ENCODE data around the gene SVOP.
"Not testable (repeated sequence)": the region's sequence is repeated elsewhere in the genome, so short reads cannot be mapped to it uniquely, and the experiment has no call there.

The SVOP gene

GRCh38 chr12:109018296-109018695 is 2.6 kb downstream of the SVOP start:
- Mint-ChIP-seq H3K27me3 (peaks cover 86% of the 10 kb centered on the region), H3K9me3 (no peaks in the 10 kb centered on the region), H3K4me1 (no peaks in the 10 kb centered on the region), H3K4me3 (no peak overlapping the region), H3K27ac (ENCODE audit: low read depth) (no peak overlapping the region), H3K36me3 (ENCODE audit: insufficient read depth) (no peaks in the 10 kb centered on the region)
- ATAC-seq (replicated peaks; ENCODE audit: extremely low read depth, poor library complexity, severe bottlenecking) (no peak), DNase-seq (ENCODE audit: low spot score in 2 of 2) (no peak)

GRCh38 chr12:109016978-109017377 is 3.9 kb downstream of the SVOP start:
- no peaks in the 10 kb centered on the region for H3K36me3 Mint-ChIP-seq (ENCODE audit: insufficient read depth)
- no peaks in the 10 kb centered on the region for H3K9me3 Mint-ChIP-seq
- ATAC-seq (replicated peaks; ENCODE audit: extremely low read depth, poor library complexity, severe bottlenecking): no peak
- H3K27ac Mint-ChIP-seq (ENCODE audit: low read depth): no peak overlapping the region
- no peak overlapping the region for H3K4me3 Mint-ChIP-seq
- H3K4me1 Mint-ChIP-seq: no peaks in the 10 kb centered on the region
- H3K27me3 Mint-ChIP-seq: peaks cover 86% of the 10 kb centered on the region
- no peak for DNase-seq (ENCODE audit: low spot score in 2 of 2)

GRCh38 chr12:109016016-109016415 is 4.9 kb downstream of the SVOP start:
- no peak overlapping the region for H3K27ac Mint-ChIP-seq (ENCODE audit: low read depth)
- peaks cover 86% of the 10 kb centered on the region for H3K27me3 Mint-ChIP-seq
- H3K36me3 Mint-ChIP-seq (ENCODE audit: insufficient read depth): no peaks in the 10 kb centered on the region
- ATAC-seq (replicated peaks; ENCODE audit: extremely low read depth, poor library complexity, severe bottlenecking): no peak
- DNase-seq (ENCODE audit: low spot score in 2 of 2): no peak
- H3K9me3 Mint-ChIP-seq: no peaks in the 10 kb centered on the region
- no peak overlapping the region for H3K4me3 Mint-ChIP-seq
- no peaks in the 10 kb centered on the region for H3K4me1 Mint-ChIP-seq

GRCh38 chr12:109014984-109015765 is 5.7 kb downstream of the SVOP start:
- no peak for ATAC-seq (replicated peaks; ENCODE audit: extremely low read depth, poor library complexity, severe bottlenecking)
- H3K9me3 Mint-ChIP-seq: no peaks in the 10 kb centered on the region
- no peak for DNase-seq (ENCODE audit: low spot score in 2 of 2)
- H3K4me3 Mint-ChIP-seq: no peak overlapping the region
- H3K36me3 Mint-ChIP-seq (ENCODE audit: insufficient read depth): no peaks in the 10 kb centered on the region
- H3K4me1 Mint-ChIP-seq: no peaks in the 10 kb centered on the region
- H3K27ac Mint-ChIP-seq (ENCODE audit: low read depth): no peak overlapping the region
- peaks cover 78% of the 10 kb centered on the region for H3K27me3 Mint-ChIP-seq

GRCh38 chr12:109010259-109010658 is 10.6 kb downstream of the SVOP start:
- no peaks in the 10 kb centered on the region for H3K36me3 Mint-ChIP-seq (ENCODE audit: insufficient read depth)
- no peaks in the 10 kb centered on the region for H3K4me1 Mint-ChIP-seq
- no peak overlapping the region for H3K4me3 Mint-ChIP-seq
- DNase-seq (ENCODE audit: low spot score in 2 of 2) (no peak), ATAC-seq (replicated peaks; ENCODE audit: extremely low read depth, poor library complexity, severe bottlenecking) (no peak)
- peaks cover 68% of the 10 kb centered on the region for H3K27me3 Mint-ChIP-seq
- no peak overlapping the region for H3K27ac Mint-ChIP-seq (ENCODE audit: low read depth)
- no peaks in the 10 kb centered on the region for H3K9me3 Mint-ChIP-seq

- Mint-ChIP-seq H3K4me1 (no peaks in the 10 kb centered on the region), H3K9me3 (no peaks in the 10 kb centered on the region), H3K4me3 (no peak overlapping the region), H3K27me3 (peaks cover 68% of the 10 kb centered on the region), H3K36me3 (ENCODE audit: insufficient read depth) (no peaks in the 10 kb centered on the region), H3K27ac (ENCODE audit: low read depth) (no peak overlapping the region)
- DNase-seq (ENCODE audit: low spot score in 2 of 2) (no peak), ATAC-seq (replicated peaks; ENCODE audit: extremely low read depth, poor library complexity, severe bottlenecking) (no peak)
Observed at GRCh38 chr12:109009766-109010165, 11.1 kb downstream of the SVOP start.

GRCh38 chr12:109004017-109004416 is 16.9 kb downstream of the SVOP start:
- H3K4me3 Mint-ChIP-seq: no peak overlapping the region
- H3K27ac Mint-ChIP-seq (ENCODE audit: low read depth): no peak overlapping the region
- H3K27me3 Mint-ChIP-seq: peaks cover 31% of the 10 kb centered on the region
- DNase-seq (ENCODE audit: low spot score in 2 of 2) (no peak), ATAC-seq (replicated peaks; ENCODE audit: extremely low read depth, poor library complexity, severe bottlenecking) (no peak)
- H3K4me1 Mint-ChIP-seq: no peaks in the 10 kb centered on the region
- no peaks in the 10 kb centered on the region for H3K9me3 Mint-ChIP-seq
- no peaks in the 10 kb centered on the region for H3K36me3 Mint-ChIP-seq (ENCODE audit: insufficient read depth)

- Mint-ChIP-seq H3K9me3 (peaks cover 5% of the 10 kb centered on the region), H3K27me3 (peaks cover 44% of the 10 kb centered on the region), H3K4me1 (no peaks in the 10 kb centered on the region), H3K4me3 (no peak overlapping the region), H3K36me3 (ENCODE audit: insufficient read depth) (no peaks in the 10 kb centered on the region), H3K27ac (ENCODE audit: low read depth) (no peak overlapping the region)
- DNase-seq (ENCODE audit: low spot score in 2 of 2): no peak
- no peak for ATAC-seq (replicated peaks; ENCODE audit: extremely low read depth, poor library complexity, severe bottlenecking)
Observed at GRCh38 chr12:108996320-108996719, 24.5 kb downstream of the SVOP start.

- no peak overlapping the region for H3K4me3 Mint-ChIP-seq
- no peak for DNase-seq (ENCODE audit: low spot score in 2 of 2)
- no peak for ATAC-seq (replicated peaks; ENCODE audit: extremely low read depth, poor library complexity, severe bottlenecking)
- H3K9me3 Mint-ChIP-seq: peaks cover 5% of the 10 kb centered on the region
- no peaks in the 10 kb centered on the region for H3K36me3 Mint-ChIP-seq (ENCODE audit: insufficient read depth)
- H3K4me1 Mint-ChIP-seq: no peaks in the 10 kb centered on the region
- no peak overlapping the region for H3K27ac Mint-ChIP-seq (ENCODE audit: low read depth)
- peaks cover 44% of the 10 kb centered on the region for H3K27me3 Mint-ChIP-seq
Observed at GRCh38 chr12:108995370-108995992, 25.4 kb downstream of the SVOP start.

GRCh38 chr12:108990103-108990502 is 30.8 kb downstream of the SVOP start:
- not testable (repeated sequence) for DNase-seq (ENCODE audit: low spot score in 2 of 2); H3K27ac Mint-ChIP-seq (ENCODE audit: low read depth); H3K9me3 Mint-ChIP-seq; H3K4me1 Mint-ChIP-seq; ATAC-seq (replicated peaks; ENCODE audit: extremely low read depth, poor library complexity, severe bottlenecking); H3K36me3 Mint-ChIP-seq (ENCODE audit: insufficient read depth); H3K4me3 Mint-ChIP-seq
- H3K27me3 Mint-ChIP-seq: peaks cover 51% of the 10 kb centered on the region

- no peak overlapping the region for H3K27ac Mint-ChIP-seq (ENCODE audit: low read depth)
Observed at GRCh38 chr12:108989376-108989775, 31.5 kb downstream of the SVOP start.

GRCh38 chr12:108985750-108986149 is 35.1 kb downstream of the SVOP start:
- Mint-ChIP-seq H3K9me3 (no peaks in the 10 kb centered on the region), H3K27ac (ENCODE audit: low read depth) (no peak overlapping the region), H3K4me1 (no peaks in the 10 kb centered on the region), H3K4me3 (no peak overlapping the region), H3K27me3 (peaks cover 21% of the 10 kb centered on the region), H3K36me3 (ENCODE audit: insufficient read depth) (no peaks in the 10 kb centered on the region)
- DNase-seq (ENCODE audit: low spot score in 2 of 2) (no peak), ATAC-seq (replicated peaks; ENCODE audit: extremely low read depth, poor library complexity, severe bottlenecking) (no peak)

More at GRCh38 chr12:108989376-108989775, 31.5 kb downstream of the SVOP start:
- ATAC-seq (replicated peaks; ENCODE audit: extremely low read depth, poor library complexity, severe bottlenecking) (no peak), DNase-seq (ENCODE audit: low spot score in 2 of 2) (no peak)
- H3K9me3 Mint-ChIP-seq: no peaks in the 10 kb centered on the region
- no peak overlapping the region for H3K4me3 Mint-ChIP-seq
- no peaks in the 10 kb centered on the region for H3K4me1 Mint-ChIP-seq
- H3K27me3 Mint-ChIP-seq: peaks cover 49% of the 10 kb centered on the region
- no peaks in the 10 kb centered on the region for H3K36me3 Mint-ChIP-seq (ENCODE audit: insufficient read depth)

- Mint-ChIP-seq H3K9me3 (no peaks in the 10 kb centered on the region), H3K4me3 (no peak overlapping the region), H3K27ac (ENCODE audit: low read depth) (no peak overlapping the region), H3K4me1 (no peaks in the 10 kb centered on the region), H3K36me3 (ENCODE audit: insufficient read depth) (no peaks in the 10 kb centered on the region), H3K27me3 (peaks cover 1% of the 10 kb centered on the region)
- DNase-seq (ENCODE audit: low spot score in 2 of 2) (no peak), ATAC-seq (replicated peaks; ENCODE audit: extremely low read depth, poor library complexity, severe bottlenecking) (no peak)
Observed at GRCh38 chr12:108983227-108983626, 37.6 kb downstream of the SVOP start.
